Kidney epithelial cell (primary cell): Measurements from ENCODE around the gene RFPL2. TPM values are rescaled to one million over a fixed set of nuclear protein-coding genes. Genes with fewer than 3 reads are reported as not detected.

Experiments
- DNase-seq: peaks from one replicate; pipeline ENCODE4 v3.0.0-alpha.2; 2010; ENCODE audit warnings: low read depth
- H3K27me3 ChIP-seq: 2 replicates; pipeline ENCODE4 v1.6.0; 2011; ENCODE audit warnings: low read length; ENCODE audit not compliant: control insufficient read depth, insufficient read depth
- H3K36me3 ChIP-seq: 2 replicates; pipeline ENCODE4 v1.5.1; 2011; ENCODE audit warnings: low read length; ENCODE audit not compliant: control insufficient read depth, insufficient read depth
- H3K4me3 ChIP-seq: 2 replicates; pipeline ENCODE4 v1.5.1; 2011; ENCODE audit warnings: low read depth, mild to moderate bottlenecking, control low read depth, low read length
- total RNA-seq: library from RNA; depleted of rRNA; stranded (reverse); fragments of >200 nt; gene quantifications from 2 replicates; pipeline ENCODE4 v1.2.3, GENCODE V29; 2015
- TF ChIP-seq, protein P1 (sequence below): IDR thresholded peaks from 2 replicates; pipeline ENCODE4 v1.5.1; 2011; ENCODE audit warnings: mild to moderate bottlenecking, moderate library complexity, low read length, control low read depth, inconsistent platforms; ENCODE audit not compliant: insufficient read depth, poor library complexity, severe bottlenecking

RFPL2 gene
- not detected in 2 replicates for total RNA-seq

DNA sequence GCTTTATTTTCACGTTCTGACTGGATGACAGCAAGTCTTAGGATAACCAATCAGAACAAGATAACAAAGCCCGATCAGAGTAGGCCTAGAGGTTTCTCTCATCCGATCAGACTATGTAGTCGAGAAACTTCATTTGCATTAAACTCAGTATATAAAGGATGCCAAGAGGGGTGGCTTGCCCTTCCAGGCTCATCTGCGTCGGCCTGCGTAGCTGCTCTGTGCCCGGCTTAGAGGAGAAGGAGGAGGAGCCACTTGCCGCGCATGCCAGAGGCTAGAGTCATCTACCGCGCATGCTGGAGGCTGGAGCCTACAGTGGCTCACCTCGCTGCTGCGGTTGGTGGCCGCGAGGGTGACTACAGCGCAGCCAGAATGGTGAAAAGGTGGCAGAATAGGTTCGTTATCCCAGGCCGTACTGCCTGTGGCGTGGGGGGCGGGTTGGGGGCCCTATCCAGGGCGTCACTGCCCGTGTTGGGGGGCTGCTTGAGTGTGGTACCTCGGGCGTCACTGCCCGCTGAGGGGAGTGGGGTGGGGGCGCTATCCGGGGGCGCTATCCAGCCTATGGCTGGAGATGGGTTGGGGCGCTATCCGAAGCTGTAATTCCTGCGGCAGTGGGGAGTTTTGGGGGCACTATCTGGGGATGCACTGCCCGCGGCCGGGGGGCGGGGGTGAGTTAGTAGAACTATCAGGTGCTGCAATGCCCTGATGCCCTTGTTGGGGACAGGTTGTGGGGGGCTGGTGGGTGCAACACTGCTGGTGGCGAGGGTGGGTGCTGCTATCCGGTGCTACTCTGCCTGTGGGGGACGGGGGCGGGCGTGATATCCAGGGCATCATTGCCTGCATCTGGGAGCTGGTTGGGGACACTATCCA is at the start of gene RFPL2:
TSS of gene RFPL2 (minus strand) at position 218 of the 867 bp plus-strand sequence. CDS start 2,622 bp downstream, outside the sequence.
- no peaks in the 10 kb centered on the region for H3K36me3 ChIP-seq
- TF ChIP-seq, protein P1, sequence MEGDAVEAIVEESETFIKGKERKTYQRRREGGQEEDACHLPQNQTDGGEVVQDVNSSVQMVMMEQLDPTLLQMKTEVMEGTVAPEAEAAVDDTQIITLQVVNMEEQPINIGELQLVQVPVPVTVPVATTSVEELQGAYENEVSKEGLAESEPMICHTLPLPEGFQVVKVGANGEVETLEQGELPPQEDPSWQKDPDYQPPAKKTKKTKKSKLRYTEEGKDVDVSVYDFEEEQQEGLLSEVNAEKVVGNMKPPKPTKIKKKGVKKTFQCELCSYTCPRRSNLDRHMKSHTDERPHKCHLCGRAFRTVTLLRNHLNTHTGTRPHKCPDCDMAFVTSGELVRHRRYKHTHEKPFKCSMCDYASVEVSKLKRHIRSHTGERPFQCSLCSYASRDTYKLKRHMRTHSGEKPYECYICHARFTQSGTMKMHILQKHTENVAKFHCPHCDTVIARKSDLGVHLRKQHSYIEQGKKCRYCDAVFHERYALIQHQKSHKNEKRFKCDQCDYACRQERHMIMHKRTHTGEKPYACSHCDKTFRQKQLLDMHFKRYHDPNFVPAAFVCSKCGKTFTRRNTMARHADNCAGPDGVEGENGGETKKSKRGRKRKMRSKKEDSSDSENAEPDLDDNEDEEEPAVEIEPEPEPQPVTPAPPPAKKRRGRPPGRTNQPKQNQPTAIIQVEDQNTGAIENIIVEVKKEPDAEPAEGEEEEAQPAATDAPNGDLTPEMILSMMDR = no peak
- H3K27me3 ChIP-seq = peaks cover 27% of the 10 kb centered on the region
- peak within 1 kb of the TSS; percentile 15 for H3K4me3 ChIP-seq
- no peak for DNase-seq

DNA sequence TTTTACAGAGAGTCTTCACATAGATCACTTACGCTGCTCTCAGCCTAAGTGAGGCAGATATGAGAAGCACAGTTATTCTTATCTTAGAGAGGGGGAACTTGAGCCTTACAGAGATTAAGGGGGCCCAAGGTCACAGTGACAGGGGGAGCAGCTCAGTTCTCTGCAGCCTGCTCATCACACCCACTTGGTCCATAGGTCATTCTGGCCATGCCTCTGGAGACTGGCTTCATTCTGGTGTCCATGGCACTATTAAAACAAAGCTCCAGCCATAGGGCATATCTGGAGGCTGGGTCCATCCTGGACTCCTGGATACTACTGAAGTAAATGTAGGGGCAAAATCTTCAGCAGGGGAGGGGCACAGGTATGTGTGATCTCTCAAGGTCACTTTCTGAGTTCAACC is 44.4 kb upstream of the RFPL2 start:
- Histone ChIP-seq H3K36me3 (no peaks in the 10 kb centered on the region), H3K4me3 (no peak overlapping the region), H3K27me3 (no peaks in the 10 kb centered on the region)
- no peak for DNase-seq
- TF ChIP-seq, protein P1 = no peak

DNA sequence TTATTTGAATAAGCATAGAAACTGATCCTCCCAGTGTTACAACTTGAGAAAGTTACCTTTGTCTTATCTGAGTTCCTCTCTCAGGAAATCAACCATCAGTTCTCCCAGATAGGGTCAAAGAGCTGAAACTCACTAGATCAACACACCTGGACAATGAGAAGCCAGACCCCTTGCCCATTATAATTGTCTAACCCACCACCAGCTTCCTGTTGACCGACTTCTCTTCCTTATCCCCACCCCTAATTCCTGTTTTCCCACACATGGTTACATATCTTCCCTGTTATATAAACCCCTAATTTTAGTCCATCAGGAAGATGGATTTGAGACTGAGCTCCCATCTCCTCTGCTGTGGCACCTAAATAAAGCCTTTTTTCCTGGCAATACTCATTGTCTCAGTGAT is 43.4 kb upstream of the RFPL2 start:
- Histone ChIP-seq H3K4me3 (no peak overlapping the region), H3K36me3 (no peaks in the 10 kb centered on the region), H3K27me3 (no peaks in the 10 kb centered on the region)
- no peak for DNase-seq
- TF ChIP-seq, protein P1 = no peak

DNA sequence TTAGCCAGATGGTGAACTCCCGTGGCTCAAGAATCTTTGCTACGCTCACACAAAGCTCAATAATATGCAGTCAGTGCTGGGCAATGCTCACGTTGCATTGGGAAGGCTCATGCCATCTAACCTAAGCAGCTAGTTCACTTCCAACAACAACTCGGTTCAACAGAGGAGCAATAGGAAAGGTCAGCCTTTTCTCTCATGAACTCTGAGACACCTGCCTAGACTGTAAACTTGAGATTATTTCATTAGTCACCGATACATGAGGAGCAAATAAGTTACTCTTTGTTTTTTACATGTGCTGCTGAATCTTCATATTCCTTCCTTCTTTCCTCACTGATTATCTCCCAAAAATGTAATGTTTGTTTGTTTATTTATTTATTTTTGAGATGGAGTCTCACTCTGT is 41.3 kb upstream of the RFPL2 start:
- TF ChIP-seq, protein P1 = no peak
- H3K27me3 ChIP-seq = no peaks in the 10 kb centered on the region

DNA sequence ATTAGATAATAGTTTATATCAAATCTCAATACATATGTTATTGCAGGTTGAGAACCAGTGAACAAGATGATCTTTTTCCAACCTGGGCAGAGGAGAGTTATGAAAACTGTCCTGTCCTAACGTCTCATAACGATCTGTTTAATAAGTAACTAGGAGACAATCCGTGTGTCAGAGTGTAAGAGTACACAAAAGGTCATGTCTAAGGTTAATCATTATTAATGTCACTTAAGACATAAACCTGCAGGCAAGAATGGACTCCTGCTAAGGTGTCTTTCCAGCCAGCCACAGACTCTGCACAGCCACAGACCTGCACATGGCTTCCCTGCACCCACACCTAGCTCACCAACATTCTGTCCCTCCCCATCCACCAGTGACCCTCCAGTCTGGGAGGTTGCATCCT is 40.2 kb upstream of the RFPL2 start:
- DNase-seq = no peak
- Histone ChIP-seq H3K27me3 (no peaks in the 10 kb centered on the region), H3K36me3 (no peaks in the 10 kb centered on the region), H3K4me3 (no peak overlapping the region)
- TF ChIP-seq, protein P1 = no peak

More for the DNA sequence above, 41.3 kb upstream of the RFPL2 start:
- no peak for DNase-seq
- no peak overlapping the region for H3K4me3 ChIP-seq
- H3K36me3 ChIP-seq = no peaks in the 10 kb centered on the region
